Karpas-422 (cell line): ENCODE data around the gene GIT1. TPM values are rescaled to one million over a fixed set of nuclear protein-coding genes. Genes with fewer than 3 reads are reported as not detected.

Experiments used
- total RNA-seq: library from RNA; depleted of rRNA; stranded (reverse); fragments of >200 nt; shearing (Covaris generic); gene quantifications from 2 replicates; pipeline ENCODE4 v1.2.3, GENCODE V29; 2014; ENCODE audit warnings: low replicate concordance; rRNA removed

Gene GIT1
- total RNA-seq, 1 experiment from 2014 or later, result 58.7 TPM

Other genes with a start within 250 kb of the GIT1 start
- 39.6 and 47.5 TPM in 2 replicates for gene TAOK1, start 199.3 kb downstream of the GIT1 start, total RNA-seq
- 9.0 and 17.4 TPM in 2 replicates for gene ABHD15, start 22.6 kb downstream of the GIT1 start, total RNA-seq
- gene TP53I13, start 20.9 kb downstream of the GIT1 start, total RNA-seq, result 43.8 and 122 TPM in 2 replicates
- 3.5 and 10.9 TPM in 2 replicates for gene ANKRD13B, start 3.5 kb upstream of the GIT1 start, total RNA-seq
- 0.79 and 1.8 TPM in 2 replicates for gene CORO6, start 33.3 kb upstream of the GIT1 start, total RNA-seq